ENCODE data around the gene SLC66A3. TPM values are rescaled to one million over a fixed set of nuclear protein-coding genes. Genes with fewer than 3 reads are reported as not detected.

Gene SLC66A3
- total RNA-seq, 1 donor from 2014 or later, result 10.0 TPM

GRCh38 chr2:11213090-11213638, 57.9 kb downstream of the SLC66A3 start:
- Mint-ChIP-seq H3K27me3 (ENCODE audit: low read depth) (no peaks in the 10 kb centered on the region), H3K4me3 (ENCODE audit: low read depth) (no peak overlapping the region), H3K9me3 (no peaks in the 10 kb centered on the region), H3K27ac (no peak overlapping the region), H3K4me1 (ENCODE audit: low read depth) (no peaks in the 10 kb centered on the region), H3K36me3 (ENCODE audit: low read depth) (peaks cover 38% of the 10 kb centered on the region)
- intact Hi-C loops (cut with micrococcal nuclease), result no loop called here
- no peak for DNase-seq (ENCODE audit: low spot score)

- H3K27me3 Mint-ChIP-seq (ENCODE audit: low read depth), result no peaks in the 10 kb centered on the region
- no peak overlapping the region for H3K4me3 Mint-ChIP-seq (ENCODE audit: low read depth)
- no peaks in the 10 kb centered on the region for H3K4me1 Mint-ChIP-seq (ENCODE audit: low read depth)
- no peak overlapping the region for H3K27ac Mint-ChIP-seq
- no peaks in the 10 kb centered on the region for H3K9me3 Mint-ChIP-seq
- no peak for DNase-seq (ENCODE audit: low spot score)
- intact Hi-C loops (cut with micrococcal nuclease), result no loop called here
- H3K36me3 Mint-ChIP-seq (ENCODE audit: low read depth), result peaks cover 37% of the 10 kb centered on the region
Measured at GRCh38 chr2:11213975-11214374, 58.7 kb downstream of the SLC66A3 start.

- Mint-ChIP-seq H3K27me3 (ENCODE audit: low read depth) (no peaks in the 10 kb centered on the region), H3K4me1 (ENCODE audit: low read depth) (no peaks in the 10 kb centered on the region), H3K27ac (no peak overlapping the region), H3K9me3 (no peaks in the 10 kb centered on the region), H3K36me3 (ENCODE audit: low read depth) (peaks cover 37% of the 10 kb centered on the region), H3K4me3 (ENCODE audit: low read depth) (no peak overlapping the region)
- DNase-seq (ENCODE audit: low spot score), result no peak
- intact Hi-C loops (cut with micrococcal nuclease), result no loop called here
Measured at GRCh38 chr2:11214770-11215169, 59.5 kb downstream of the SLC66A3 start.

- intact Hi-C loops (cut with micrococcal nuclease), result no loop called here
- H3K36me3 Mint-ChIP-seq (ENCODE audit: low read depth), result peaks cover 40% of the 10 kb centered on the region
- H3K27ac Mint-ChIP-seq, result no peak overlapping the region
- H3K4me1 Mint-ChIP-seq (ENCODE audit: low read depth), result no peaks in the 10 kb centered on the region
- no peak for DNase-seq (ENCODE audit: low spot score)
- H3K9me3 Mint-ChIP-seq, result no peaks in the 10 kb centered on the region
- no peaks in the 10 kb centered on the region for H3K27me3 Mint-ChIP-seq (ENCODE audit: low read depth)
- H3K4me3 Mint-ChIP-seq (ENCODE audit: low read depth), result no peak overlapping the region
Measured at GRCh38 chr2:11215407-11215806, 60.1 kb downstream of the SLC66A3 start.

GRCh38 chr2:11220445-11220844, 65.2 kb downstream of the SLC66A3 start:
- DNase-seq (ENCODE audit: low spot score), result no peak
- intact Hi-C loops (cut with micrococcal nuclease), result no loop called here
- no peak overlapping the region for H3K4me3 Mint-ChIP-seq (ENCODE audit: low read depth)
- no peak overlapping the region for H3K27ac Mint-ChIP-seq
- peaks cover 33% of the 10 kb centered on the region for H3K36me3 Mint-ChIP-seq (ENCODE audit: low read depth)
- no peaks in the 10 kb centered on the region for H3K27me3 Mint-ChIP-seq (ENCODE audit: low read depth)
- H3K4me1 Mint-ChIP-seq (ENCODE audit: low read depth), result no peaks in the 10 kb centered on the region
- no peaks in the 10 kb centered on the region for H3K9me3 Mint-ChIP-seq

- intact Hi-C loops (cut with micrococcal nuclease), result no loop called here
- no peak overlapping the region for H3K27ac Mint-ChIP-seq
- DNase-seq (ENCODE audit: low spot score), result no peak
- H3K9me3 Mint-ChIP-seq, result no peaks in the 10 kb centered on the region
- H3K4me3 Mint-ChIP-seq (ENCODE audit: low read depth), result no peak overlapping the region
- no peaks in the 10 kb centered on the region for H3K27me3 Mint-ChIP-seq (ENCODE audit: low read depth)
- peaks cover 28% of the 10 kb centered on the region for H3K36me3 Mint-ChIP-seq (ENCODE audit: low read depth)
- H3K4me1 Mint-ChIP-seq (ENCODE audit: low read depth), result no peaks in the 10 kb centered on the region
Measured at GRCh38 chr2:11222845-11223244, 67.6 kb downstream of the SLC66A3 start.

GRCh38 chr2:11224887-11225286, 69.6 kb downstream of the SLC66A3 start:
- H3K27ac Mint-ChIP-seq, result no peak overlapping the region
- intact Hi-C loops (cut with micrococcal nuclease), result no loop called here
- no peak for DNase-seq (ENCODE audit: low spot score)
- no peaks in the 10 kb centered on the region for H3K4me1 Mint-ChIP-seq (ENCODE audit: low read depth)
- no peaks in the 10 kb centered on the region for H3K27me3 Mint-ChIP-seq (ENCODE audit: low read depth)
- H3K4me3 Mint-ChIP-seq (ENCODE audit: low read depth), result no peak overlapping the region
- H3K36me3 Mint-ChIP-seq (ENCODE audit: low read depth), result peaks cover 24% of the 10 kb centered on the region
- no peaks in the 10 kb centered on the region for H3K9me3 Mint-ChIP-seq

- no peak for DNase-seq (ENCODE audit: low spot score)
- Mint-ChIP-seq H3K9me3 (no peaks in the 10 kb centered on the region), H3K36me3 (ENCODE audit: low read depth) (peaks cover 22% of the 10 kb centered on the region), H3K27ac (no peak overlapping the region), H3K27me3 (ENCODE audit: low read depth) (no peaks in the 10 kb centered on the region), H3K4me1 (ENCODE audit: low read depth) (no peaks in the 10 kb centered on the region), H3K4me3 (ENCODE audit: low read depth) (no peak overlapping the region)
- intact Hi-C loops (cut with micrococcal nuclease), result no loop called here
Measured at GRCh38 chr2:11227595-11227994, 72.3 kb downstream of the SLC66A3 start.

Other genes with a start within 250 kb of the SLC66A3 start
- not detected in 2 replicates for gene KCNF1, start 243.5 kb upstream of the SLC66A3 start, total RNA-seq
- gene ROCK2, start 189.2 kb downstream of the SLC66A3 start, total RNA-seq, result 20.6 and 21.1 TPM in 2 replicates